CD8-positive, alpha-beta memory T cell (primary cell): ENCODE results near the gene PAX7. TPM values are rescaled to one million over a fixed set of nuclear protein-coding genes. Genes with fewer than 3 reads are reported as not detected.
A peak's percentile ranks its signal among the peaks of the same experiment; 100 is the strongest.

ENCODE experiments used
- CTCF ChIA-PET: fragments of 350-600 bp; sonication (Branson Sonifier 250); formaldehyde crosslinking; loops from one replicate; lab custom pipeline; 2021; ENCODE audit warnings: antibody characterized with exemption; lab: Charles Lee
- POLR2A ChIA-PET: fragments of 350-600 bp; sonication (Branson Sonifier 250); formaldehyde crosslinking; loops from one replicate; lab custom pipeline; 2021; ENCODE audit warnings: antibody characterized with exemption; lab: Charles Lee
- DNase-seq, 5 donors: peaks; one replicate each; pipeline versions ENCODE4 v3.0.0 to v3.0.0-alpha.2; 2020 to 2022; ENCODE audit warnings: mixed read lengths in 1 of 5
- H3K27ac ChIP-seq: one replicate; pipeline ENCODE4 v1.7.0; 2013; ENCODE audit warnings: low read depth, mild to moderate bottlenecking, low read length, moderate library complexity
- H3K27me3 ChIP-seq: 2 replicates; pipeline ENCODE4 v1.7.0; 2013; ENCODE audit warnings: low read length, mild to moderate bottlenecking; ENCODE audit not compliant: insufficient read depth, poor library complexity, severe bottlenecking
- H3K36me3 ChIP-seq: 2 replicates; pipeline ENCODE4 v1.7.0; 2013; ENCODE audit warnings: mild to moderate bottlenecking, low read length, moderate library complexity; ENCODE audit not compliant: insufficient read depth
- H3K4me1 ChIP-seq: 2 replicates; pipeline ENCODE4 v1.7.0; 2013; ENCODE audit warnings: mild to moderate bottlenecking, low read length, moderate library complexity; ENCODE audit not compliant: insufficient read depth
- H3K4me3 ChIP-seq: 2 replicates; pipeline ENCODE4 v1.7.0; 2013; ENCODE audit warnings: mild to moderate bottlenecking, low read length
- H3K9me3 ChIP-seq: 2 replicates; pipeline ENCODE4 v1.7.0; 2013; ENCODE audit warnings: mild to moderate bottlenecking, low read length
- H3K27ac Mint-ChIP-seq, 8 donors: one replicate each; pipeline ENCODE4 v1.8.0; 2020 to 2021; ENCODE audit warnings: mixed read lengths in 8 of 8, mild to moderate bottlenecking in 6 of 8, inconsistent platforms in 3 of 8, moderate library complexity in 3 of 8
- H3K27me3 Mint-ChIP-seq, 2 donors: one replicate each; pipeline ENCODE4 v1.8.0; 2020 to 2021; ENCODE audit warnings: mixed read lengths in 2 of 2, mild to moderate bottlenecking in 1 of 2, moderate library complexity in 1 of 2
- H3K36me3 Mint-ChIP-seq, 3 donors: one replicate each; pipeline ENCODE4 v1.8.0; 2020 to 2021; ENCODE audit warnings: mixed read lengths in 3 of 3, inconsistent platforms in 1 of 3, mild to moderate bottlenecking in 1 of 3
- H3K4me1 Mint-ChIP-seq, 3 donors: one replicate each; pipeline ENCODE4 v1.8.0; 2020 to 2021; ENCODE audit warnings: mixed read lengths in 3 of 3, inconsistent platforms in 1 of 3, mild to moderate bottlenecking in 1 of 3
- H3K4me3 Mint-ChIP-seq, 7 donors: one replicate each; pipeline ENCODE4 v1.8.0; 2020 to 2021; ENCODE audit warnings: mixed read lengths in 7 of 7, mild to moderate bottlenecking in 6 of 7, moderate library complexity in 4 of 7, inconsistent platforms in 2 of 7
- H3K9me3 Mint-ChIP-seq, 5 donors: one replicate each; pipeline ENCODE4 v1.8.0; 2020 to 2022; ENCODE audit warnings: mixed read lengths in 5 of 5, mild to moderate bottlenecking in 3 of 5, moderate library complexity in 2 of 5, inconsistent platforms in 1 of 5
- polyA plus RNA-seq: library from polyadenylated mRNA; unstranded; fragments of 300-500 nt; fragmentation: Illumina TruSeq; gene quantifications from one replicate; pipeline ENCODE4 v1.2.3, GENCODE V29; 2021
- total RNA-seq, 2 experiments: library from RNA; stranded (reverse); gene quantifications; one replicate each; pipeline ENCODE4 v1.2.3, GENCODE V29; 2021

Gene PAX7
- total and polyA plus RNA-seq, 3 experiments from 2014 or later = not detected

- no peak for DNase-seq
- H3K4me3 Mint-ChIP-seq = no peak overlapping the region
- Histone ChIP-seq H3K4me3 (no peak overlapping the region), H3K27me3 (peaks cover 24% of the 10 kb centered on the region), H3K4me1 (peaks cover 57% of the 10 kb centered on the region), H3K9me3 (no peaks in the 10 kb centered on the region), H3K36me3 (no peaks in the 10 kb centered on the region), H3K27ac (no peak overlapping the region)
- ChIA-PET CTCF (no interaction called here), POLR2A (no interaction called here)
- no peaks in the 10 kb centered on the region for H3K36me3 Mint-ChIP-seq
- H3K9me3 Mint-ChIP-seq = peaks cover 0 to 2% (median 0%) of the 10 kb centered on the region in 5 donors
- H3K27me3 Mint-ChIP-seq = peaks cover 52 to 85% of the 10 kb centered on the region in 2 donors
- H3K4me1 Mint-ChIP-seq = peaks cover 6 to 12% (median 6%) of the 10 kb centered on the region in 3 donors
- no peak overlapping the region for H3K27ac Mint-ChIP-seq
Observed at GRCh38 chr1:18652791-18653190, 22.1 kb downstream of the PAX7 start.

- peaks cover 57% of the 10 kb centered on the region for H3K4me1 ChIP-seq
- no peaks in the 10 kb centered on the region for H3K9me3 ChIP-seq
- DNase-seq = no peak
- H3K27me3 ChIP-seq = peaks cover 24% of the 10 kb centered on the region
- Mint-ChIP-seq H3K27me3 (peaks cover 48 to 81% of the 10 kb centered on the region in 2 donors), H3K9me3 (peaks cover 0 to 2% (median 0%) of the 10 kb centered on the region in 5 donors), H3K4me3 (no peak overlapping the region), H3K4me1 (peaks cover 6 to 12% (median 6%) of the 10 kb centered on the region in 3 donors), H3K27ac (peak overlapping the region in 1 of 8 donors; percentile 10), H3K36me3 (no peaks in the 10 kb centered on the region)
- ChIA-PET POLR2A (no interaction called here), CTCF (no interaction called here)
- H3K27ac ChIP-seq = no peak overlapping the region
- H3K4me3 ChIP-seq = peak overlapping the region; percentile 5
- H3K36me3 ChIP-seq = no peaks in the 10 kb centered on the region
Observed at GRCh38 chr1:18653367-18653766, 22.7 kb downstream of the PAX7 start.

DNA sequence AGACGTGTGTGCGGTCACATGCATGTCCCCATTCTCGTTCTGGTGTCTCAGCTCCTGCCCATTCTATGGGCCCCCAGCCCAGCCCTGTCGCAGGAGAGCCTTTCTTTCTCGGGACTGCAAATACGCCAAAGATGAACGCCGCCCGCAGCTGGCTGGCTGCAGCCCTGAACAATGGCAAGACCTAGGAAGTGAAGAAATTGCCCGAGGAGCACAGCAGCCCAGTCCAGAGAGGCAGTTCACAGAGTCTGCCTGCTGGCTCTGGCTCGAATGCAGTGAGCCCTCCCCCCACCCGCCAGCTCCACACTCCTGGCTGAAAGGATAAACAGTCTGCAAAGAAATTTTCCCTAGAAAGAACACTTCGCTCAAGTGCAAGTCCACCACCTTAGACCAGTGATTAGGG is 23.3 kb downstream of the PAX7 start:
- Histone ChIP-seq H3K36me3 (no peaks in the 10 kb centered on the region), H3K27me3 (peaks cover 19% of the 10 kb centered on the region), H3K9me3 (no peaks in the 10 kb centered on the region), H3K4me1 (peaks cover 57% of the 10 kb centered on the region), H3K4me3 (no peak overlapping the region), H3K27ac (no peak overlapping the region)
- H3K9me3 Mint-ChIP-seq = peaks cover 0 to 2% (median 0%) of the 10 kb centered on the region in 5 donors
- CTCF ChIA-PET = no interaction called here
- POLR2A ChIA-PET = no interaction called here
- H3K4me1 Mint-ChIP-seq = peaks cover 6 to 12% (median 6%) of the 10 kb centered on the region in 3 donors
- H3K4me3 Mint-ChIP-seq = no peak overlapping the region
- H3K36me3 Mint-ChIP-seq = peaks cover 0 to 2% (median 0%) of the 10 kb centered on the region in 3 donors
- DNase-seq = no peak
- peaks cover 42 to 80% of the 10 kb centered on the region in 2 donors for H3K27me3 Mint-ChIP-seq
- H3K27ac Mint-ChIP-seq = no peak overlapping the region

GRCh38 chr1:18654599-18654998 is 24.0 kb downstream of the PAX7 start:
- peaks cover 37 to 75% of the 10 kb centered on the region in 2 donors for H3K27me3 Mint-ChIP-seq
- no peak overlapping the region for H3K4me3 Mint-ChIP-seq
- Histone ChIP-seq H3K9me3 (no peaks in the 10 kb centered on the region), H3K4me3 (no peak overlapping the region), H3K4me1 (peaks cover 57% of the 10 kb centered on the region), H3K27me3 (peaks cover 14% of the 10 kb centered on the region), H3K36me3 (no peaks in the 10 kb centered on the region), H3K27ac (no peak overlapping the region)
- no peak overlapping the region for H3K27ac Mint-ChIP-seq
- H3K9me3 Mint-ChIP-seq = peaks cover 0 to 2% (median 0%) of the 10 kb centered on the region in 5 donors
- DNase-seq = no peak
- POLR2A ChIA-PET = no interaction called here
- CTCF ChIA-PET = no interaction called here
- H3K4me1 Mint-ChIP-seq = peaks cover 6 to 12% (median 6%) of the 10 kb centered on the region in 3 donors
- H3K36me3 Mint-ChIP-seq = peaks cover 0 to 3% (median 0%) of the 10 kb centered on the region in 3 donors

DNA sequence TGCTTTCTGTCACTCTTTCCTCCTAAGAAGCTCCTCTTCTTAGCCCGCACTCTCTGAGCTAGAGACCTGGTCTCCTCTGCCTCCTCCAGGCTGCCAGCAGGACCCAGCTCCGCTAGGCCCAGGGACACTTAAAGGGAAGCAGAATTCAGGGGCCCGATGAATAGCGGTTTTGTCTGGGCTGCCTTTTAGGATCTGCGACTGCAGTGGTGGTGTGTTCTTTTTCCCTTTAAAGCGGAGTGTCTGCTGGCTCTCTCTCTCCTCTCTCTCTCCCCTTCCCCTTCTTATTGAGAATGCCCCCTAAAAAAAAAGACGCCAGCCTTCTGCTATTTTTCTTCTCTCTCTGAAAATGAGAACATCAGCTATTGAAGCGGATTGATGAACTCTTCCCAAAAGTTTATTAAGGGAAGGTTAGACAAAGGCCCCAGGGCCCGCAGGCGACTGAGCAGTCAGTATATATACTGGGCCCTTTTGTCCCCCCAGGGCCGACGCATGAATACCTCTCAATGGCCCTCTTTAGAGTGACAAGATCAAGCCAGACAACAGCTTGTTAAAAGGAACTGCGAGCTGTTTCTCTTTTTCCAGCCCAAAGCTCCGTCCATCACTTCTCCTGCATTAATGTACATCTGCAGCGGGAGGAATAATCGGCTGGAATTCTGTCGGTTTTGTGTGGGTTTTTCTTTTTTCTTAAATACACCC is 27.0 kb downstream of the PAX7 start:
- POLR2A ChIA-PET = no interaction called here
- Mint-ChIP-seq H3K27me3 (peaks cover 18 to 59% of the 10 kb centered on the region in 2 donors), H3K36me3 (peaks cover 0 to 3% (median 0%) of the 10 kb centered on the region in 3 donors), H3K4me3 (no peak overlapping the region), H3K27ac (no peak overlapping the region), H3K4me1 (peaks cover 6 to 7% (median 6%) of the 10 kb centered on the region in 3 donors), H3K9me3 (peaks cover 0 to 2% (median 0%) of the 10 kb centered on the region in 5 donors)
- Histone ChIP-seq H3K4me1 (peaks cover 47% of the 10 kb centered on the region), H3K9me3 (no peaks in the 10 kb centered on the region), H3K27ac (no peak overlapping the region), H3K36me3 (no peaks in the 10 kb centered on the region), H3K27me3 (peaks cover 3% of the 10 kb centered on the region), H3K4me3 (no peak overlapping the region)
- no peak for DNase-seq
- CTCF ChIA-PET = no interaction called here

GRCh38 chr1:18658831-18659230 is 28.2 kb downstream of the PAX7 start:
- H3K4me1 Mint-ChIP-seq = no peaks in the 10 kb centered on the region
- H3K27ac ChIP-seq = no peak overlapping the region
- H3K27me3 Mint-ChIP-seq = peaks cover 9 to 55% of the 10 kb centered on the region in 2 donors
- H3K36me3 Mint-ChIP-seq = peaks cover 0 to 3% (median 0%) of the 10 kb centered on the region in 3 donors
- POLR2A ChIA-PET = no interaction called here
- H3K4me3 ChIP-seq = no peak overlapping the region
- H3K36me3 ChIP-seq = no peaks in the 10 kb centered on the region
- peaks cover 35% of the 10 kb centered on the region for H3K4me1 ChIP-seq
- DNase-seq = no peak
- no peaks in the 10 kb centered on the region for H3K9me3 Mint-ChIP-seq
- no peak overlapping the region for H3K4me3 Mint-ChIP-seq
- H3K9me3 ChIP-seq = no peaks in the 10 kb centered on the region
- no peak overlapping the region for H3K27ac Mint-ChIP-seq
- H3K27me3 ChIP-seq = peaks cover 3% of the 10 kb centered on the region
- CTCF ChIA-PET = no interaction called here

GRCh38 chr1:18661404-18662285 is 31.0 kb downstream of the PAX7 start:
- H3K27ac ChIP-seq = no peak overlapping the region
- peaks cover 0 to 3% (median 0%) of the 10 kb centered on the region in 3 donors for H3K36me3 Mint-ChIP-seq
- no peaks in the 10 kb centered on the region for H3K36me3 ChIP-seq
- H3K4me1 ChIP-seq = peaks cover 18% of the 10 kb centered on the region
- H3K27ac Mint-ChIP-seq = no peak overlapping the region
- ChIA-PET POLR2A (no interaction called here), CTCF (no interaction called here)
- H3K4me3 ChIP-seq = no peak overlapping the region
- H3K4me3 Mint-ChIP-seq = no peak overlapping the region
- H3K4me1 Mint-ChIP-seq = no peaks in the 10 kb centered on the region
- no peaks in the 10 kb centered on the region for H3K9me3 ChIP-seq
- no peak for DNase-seq
- H3K9me3 Mint-ChIP-seq = no peaks in the 10 kb centered on the region
- H3K27me3 ChIP-seq = no peaks in the 10 kb centered on the region
- H3K27me3 Mint-ChIP-seq = peaks cover 5 to 45% of the 10 kb centered on the region in 2 donors

DNA sequence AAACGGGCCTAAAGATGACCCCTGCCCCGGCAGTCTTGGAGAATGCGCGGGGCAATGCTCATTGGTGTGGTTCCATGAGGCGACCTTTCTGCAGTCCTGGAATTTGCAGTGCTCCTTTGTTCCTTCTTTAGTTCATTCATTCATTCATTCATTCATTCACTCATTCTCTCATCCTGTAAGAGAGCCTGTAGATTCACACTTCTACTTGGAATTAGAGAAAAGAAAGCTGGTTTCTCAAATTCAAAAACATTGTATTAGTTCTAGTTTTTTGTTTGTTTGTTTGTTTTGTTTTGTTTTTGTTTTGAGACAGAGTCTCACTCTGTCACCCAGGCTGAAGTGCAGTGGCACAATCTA is 31.6 kb downstream of the PAX7 start:
- H3K27ac Mint-ChIP-seq = no peak overlapping the region
- CTCF ChIA-PET = no interaction called here
- no peak overlapping the region for H3K4me3 Mint-ChIP-seq

More for the DNA sequence above, 31.6 kb downstream of the PAX7 start:
- Histone ChIP-seq H3K27ac (no peak overlapping the region), H3K27me3 (no peaks in the 10 kb centered on the region), H3K36me3 (no peaks in the 10 kb centered on the region), H3K9me3 (no peaks in the 10 kb centered on the region), H3K4me1 (peaks cover 24% of the 10 kb centered on the region), H3K4me3 (no peak overlapping the region)
- no peak for DNase-seq
- Mint-ChIP-seq H3K4me1 (no peaks in the 10 kb centered on the region), H3K9me3 (no peaks in the 10 kb centered on the region), H3K36me3 (peaks cover 0 to 3% (median 0%) of the 10 kb centered on the region in 3 donors), H3K27me3 (peaks cover 5 to 47% of the 10 kb centered on the region in 2 donors)
- POLR2A ChIA-PET = no interaction called here
